Measurements from ENCODE around the gene DSCAM.

Gene DSCAM

DNA sequence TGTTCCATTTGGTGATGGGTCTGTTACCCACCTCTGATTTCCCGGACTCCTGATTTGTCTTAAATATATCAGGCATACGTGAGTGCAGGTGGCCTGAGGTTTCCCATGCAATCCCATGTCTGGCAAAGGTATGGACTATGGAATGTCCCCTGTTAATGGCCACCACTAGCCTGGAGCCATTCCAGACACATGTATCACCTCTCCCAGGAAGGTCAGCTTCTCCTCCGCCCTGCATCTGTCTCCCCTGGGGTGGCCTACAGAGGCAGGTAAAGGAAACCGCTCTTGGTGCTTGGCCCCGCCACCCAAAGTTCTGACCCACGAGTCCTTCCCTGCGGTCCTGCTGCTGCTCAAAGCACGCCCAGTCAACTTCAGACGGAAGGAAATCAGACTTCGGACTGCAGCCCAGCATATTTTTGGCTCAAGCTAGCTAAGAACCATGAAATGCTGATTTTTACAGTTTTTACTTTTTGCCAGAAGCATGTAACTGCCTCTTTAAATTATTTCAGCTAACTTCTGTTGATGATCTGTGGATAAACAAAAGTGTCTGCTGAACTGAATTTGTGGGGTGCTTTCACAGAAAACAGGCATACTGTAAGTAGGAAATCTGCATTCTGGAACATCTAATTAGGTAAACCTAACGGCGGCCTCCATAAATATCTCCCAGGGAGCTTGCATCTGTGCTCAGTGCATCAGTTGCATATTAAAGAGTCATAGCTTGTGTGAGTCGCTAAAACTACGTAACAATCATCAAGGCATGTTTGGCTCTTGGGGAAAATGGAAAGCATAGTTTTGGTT lies 873.8 kb downstream of the DSCAM start:
- H3K4me1 ChIP-seq (ENCODE audit: control insufficient read depth, low read depth, low read length) = no peaks in the 10 kb centered on the region
- no peak overlapping the region for H3K56ac ChIP-seq (ENCODE audit: low read length)
- DNase-seq = no peak
- no peak overlapping the region for H4K5ac ChIP-seq (ENCODE audit: low read length)
- WGBS (ENCODE audit: extremely low coverage, insufficient coverage, low lambda C conversion rate) = no CpG with 5 or more reads among the region's 14 CpGs
- H3K18ac ChIP-seq (ENCODE audit: low read length) = no peak overlapping the region
- no peak overlapping the region for H3K4ac ChIP-seq (ENCODE audit: low read depth, low read length)
- no peaks in the 10 kb centered on the region for H3K79me2 ChIP-seq (ENCODE audit: control insufficient read depth, insufficient read depth, low read length)
- no peak overlapping the region for H3K23ac ChIP-seq (ENCODE audit: low read length)
- no peaks in the 10 kb centered on the region for H3K36me3 ChIP-seq (ENCODE audit: control insufficient read depth, insufficient read depth, low read length)
- H2BK15ac ChIP-seq (replicated peaks; ENCODE audit: low read depth) = no peak overlapping the region
- no peaks in the 10 kb centered on the region for H3K79me1 ChIP-seq (ENCODE audit: low read length)
- no peak overlapping the region for H3K27ac ChIP-seq (ENCODE audit: low read depth, low read length)
- no peak overlapping the region for H2AK5ac ChIP-seq (ENCODE audit: low read length)
- no peak overlapping the region for H2BK5ac ChIP-seq (ENCODE audit: low read length)
- H2BK120ac ChIP-seq (ENCODE audit: low read depth, low read length) = no peak overlapping the region
- H3K9ac ChIP-seq (ENCODE audit: low read length) = no peak overlapping the region
- H3K4me2 ChIP-seq (ENCODE audit: low read length) = no peak overlapping the region
- no peaks in the 10 kb centered on the region for H3K27me3 ChIP-seq (ENCODE audit: insufficient read depth, low read length, poor library complexity)
- H3K4me3 ChIP-seq (ENCODE audit: low read length) = no peak overlapping the region
- no peak overlapping the region for H4K8ac ChIP-seq (ENCODE audit: low read depth, low read length)

DNA sequence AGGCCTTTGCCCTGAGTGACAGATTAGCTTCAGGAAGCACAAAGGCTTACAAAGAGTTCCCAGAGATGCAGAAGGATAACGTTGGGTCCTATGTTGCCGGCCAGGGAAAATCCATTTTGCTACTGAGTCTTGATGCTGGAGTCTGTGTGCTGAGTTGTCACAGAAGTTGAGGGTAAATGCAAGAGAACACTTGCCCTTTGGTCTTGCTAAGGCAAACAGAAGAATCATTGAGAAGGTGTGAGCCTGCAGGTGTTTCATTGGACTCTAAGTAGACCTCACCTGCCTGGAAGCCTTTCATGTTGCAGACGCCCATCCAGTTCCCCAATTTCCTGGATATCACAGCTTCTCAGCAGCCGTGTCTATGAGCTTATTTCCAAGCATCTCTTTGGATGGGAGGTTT lies 874.5 kb downstream of the DSCAM start:
- no peak overlapping the region for H3K23ac ChIP-seq (ENCODE audit: low read length)
- H4K5ac ChIP-seq (ENCODE audit: low read length) = no peak overlapping the region
- no peaks in the 10 kb centered on the region for H3K79me1 ChIP-seq (ENCODE audit: low read length)
- H3K4me2 ChIP-seq (ENCODE audit: low read length) = no peak overlapping the region
- no peaks in the 10 kb centered on the region for H3K79me2 ChIP-seq (ENCODE audit: control insufficient read depth, insufficient read depth, low read length)
- WGBS (ENCODE audit: extremely low coverage, insufficient coverage, low lambda C conversion rate) = no CpG with 5 or more reads among the region's 4 CpGs
- H2AK5ac ChIP-seq (ENCODE audit: low read length) = no peak overlapping the region
- no peak overlapping the region for H2BK15ac ChIP-seq (replicated peaks; ENCODE audit: low read depth)
- no peak overlapping the region for H3K9ac ChIP-seq (ENCODE audit: low read length)
- H3K4ac ChIP-seq (ENCODE audit: low read depth, low read length) = no peak overlapping the region
- no peak for DNase-seq
- no peak overlapping the region for H3K4me3 ChIP-seq (ENCODE audit: low read length)
- no peak overlapping the region for H4K8ac ChIP-seq (ENCODE audit: low read depth, low read length)
- H3K27ac ChIP-seq (ENCODE audit: low read depth, low read length) = no peak overlapping the region
- H3K36me3 ChIP-seq (ENCODE audit: control insufficient read depth, insufficient read depth, low read length) = no peaks in the 10 kb centered on the region
- no peak overlapping the region for H3K56ac ChIP-seq (ENCODE audit: low read length)
- no peak overlapping the region for H2BK5ac ChIP-seq (ENCODE audit: low read length)
- no peaks in the 10 kb centered on the region for H3K4me1 ChIP-seq (ENCODE audit: control insufficient read depth, low read depth, low read length)
- no peak overlapping the region for H2BK120ac ChIP-seq (ENCODE audit: low read depth, low read length)
- H3K27me3 ChIP-seq (ENCODE audit: insufficient read depth, low read length, poor library complexity) = no peaks in the 10 kb centered on the region
- no peak overlapping the region for H3K18ac ChIP-seq (ENCODE audit: low read length)

- Histone ChIP-seq H3K4me3 (ENCODE audit: low read length) (no peak overlapping the region), H3K79me2 (ENCODE audit: control insufficient read depth, insufficient read depth, low read length) (no peaks in the 10 kb centered on the region), H2BK5ac (ENCODE audit: low read length) (no peak overlapping the region), H2BK15ac (replicated peaks; ENCODE audit: low read depth) (no peak overlapping the region), H3K18ac (ENCODE audit: low read length) (no peak overlapping the region), H2AK5ac (ENCODE audit: low read length) (no peak overlapping the region), H3K79me1 (ENCODE audit: low read length) (no peaks in the 10 kb centered on the region), H3K4me1 (ENCODE audit: control insufficient read depth, low read depth, low read length) (no peaks in the 10 kb centered on the region), H3K36me3 (ENCODE audit: control insufficient read depth, insufficient read depth, low read length) (no peaks in the 10 kb centered on the region), H2BK120ac (ENCODE audit: low read depth, low read length) (no peak overlapping the region), H3K27ac (ENCODE audit: low read depth, low read length) (no peak overlapping the region), H3K4ac (ENCODE audit: low read depth, low read length) (no peak overlapping the region), H3K56ac (ENCODE audit: low read length) (no peak overlapping the region), H3K27me3 (ENCODE audit: insufficient read depth, low read length, poor library complexity) (no peaks in the 10 kb centered on the region), H3K23ac (ENCODE audit: low read length) (no peak overlapping the region), H4K8ac (ENCODE audit: low read depth, low read length) (no peak overlapping the region), H4K5ac (ENCODE audit: low read length) (no peak overlapping the region), H3K4me2 (ENCODE audit: low read length) (no peak overlapping the region), H3K9ac (ENCODE audit: low read length) (no peak overlapping the region)
- DNase-seq = no peak
- no CpG with 5 or more reads among the region's 2 CpGs for WGBS (ENCODE audit: extremely low coverage, insufficient coverage, low lambda C conversion rate)
Measured at GRCh38 chr21:39971956-39972355, 875.0 kb downstream of the DSCAM start.

GRCh38 chr21:39969691-39970364 lies 877.1 kb downstream of the DSCAM start:
- Histone ChIP-seq H3K4me3 (ENCODE audit: low read length) (no peak overlapping the region), H3K79me1 (ENCODE audit: low read length) (no peaks in the 10 kb centered on the region), H3K23ac (ENCODE audit: low read length) (no peak overlapping the region), H4K5ac (ENCODE audit: low read length) (no peak overlapping the region), H2BK120ac (ENCODE audit: low read depth, low read length) (no peak overlapping the region), H3K27me3 (ENCODE audit: insufficient read depth, low read length, poor library complexity) (no peaks in the 10 kb centered on the region), H3K4me1 (ENCODE audit: control insufficient read depth, low read depth, low read length) (no peaks in the 10 kb centered on the region), H3K36me3 (ENCODE audit: control insufficient read depth, insufficient read depth, low read length) (no peaks in the 10 kb centered on the region), H2BK15ac (replicated peaks; ENCODE audit: low read depth) (no peak overlapping the region), H2AK5ac (ENCODE audit: low read length) (no peak overlapping the region), H3K9ac (ENCODE audit: low read length) (no peak overlapping the region), H2BK5ac (ENCODE audit: low read length) (no peak overlapping the region), H3K79me2 (ENCODE audit: control insufficient read depth, insufficient read depth, low read length) (no peaks in the 10 kb centered on the region), H3K18ac (ENCODE audit: low read length) (no peak overlapping the region), H3K56ac (ENCODE audit: low read length) (no peak overlapping the region), H3K4me2 (ENCODE audit: low read length) (no peak overlapping the region), H4K8ac (ENCODE audit: low read depth, low read length) (no peak overlapping the region), H3K4ac (ENCODE audit: low read depth, low read length) (no peak overlapping the region), H3K27ac (ENCODE audit: low read depth, low read length) (no peak overlapping the region)
- DNase-seq = no peak
- no CpG with 5 or more reads among the region's 8 CpGs for WGBS (ENCODE audit: extremely low coverage, insufficient coverage, low lambda C conversion rate)

DNA sequence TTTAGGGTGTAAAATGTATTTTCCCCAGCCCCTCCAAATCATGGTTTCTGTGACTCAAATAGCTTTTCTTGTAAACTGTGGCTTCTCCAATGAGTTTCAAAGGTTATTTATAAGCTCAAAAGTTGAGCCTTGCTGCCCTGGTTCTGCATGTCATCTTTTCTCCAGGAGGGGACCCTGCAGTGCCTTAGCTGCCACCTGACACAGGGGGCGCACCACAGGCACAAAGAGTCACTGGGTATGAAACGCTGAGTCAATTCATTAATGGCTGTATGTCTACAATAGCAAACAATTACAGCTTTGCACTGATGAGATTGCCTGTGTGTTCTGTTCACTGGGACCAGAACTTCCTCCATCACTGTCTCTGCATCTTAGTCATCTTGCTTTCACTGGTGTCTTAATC lies 878.9 kb downstream of the DSCAM start:
- no peaks in the 10 kb centered on the region for H3K79me2 ChIP-seq (ENCODE audit: control insufficient read depth, insufficient read depth, low read length)
- WGBS (ENCODE audit: extremely low coverage, insufficient coverage, low lambda C conversion rate) = no CpG with 5 or more reads among the region's 2 CpGs
- H3K27me3 ChIP-seq (ENCODE audit: insufficient read depth, low read length, poor library complexity) = no peaks in the 10 kb centered on the region
- no peak overlapping the region for H2AK5ac ChIP-seq (ENCODE audit: low read length)
- no peak overlapping the region for H2BK15ac ChIP-seq (replicated peaks; ENCODE audit: low read depth)
- H2BK120ac ChIP-seq (ENCODE audit: low read depth, low read length) = no peak overlapping the region
- no peak overlapping the region for H3K56ac ChIP-seq (ENCODE audit: low read length)
- no peak overlapping the region for H2BK5ac ChIP-seq (ENCODE audit: low read length)
- H3K23ac ChIP-seq (ENCODE audit: low read length) = no peak overlapping the region
- H3K4me3 ChIP-seq (ENCODE audit: low read length) = no peak overlapping the region
- no peaks in the 10 kb centered on the region for H3K4me1 ChIP-seq (ENCODE audit: control insufficient read depth, low read depth, low read length)
- H3K27ac ChIP-seq (ENCODE audit: low read depth, low read length) = no peak overlapping the region
- no peaks in the 10 kb centered on the region for H3K79me1 ChIP-seq (ENCODE audit: low read length)
- H4K8ac ChIP-seq (ENCODE audit: low read depth, low read length) = no peak overlapping the region
- no peaks in the 10 kb centered on the region for H3K36me3 ChIP-seq (ENCODE audit: control insufficient read depth, insufficient read depth, low read length)
- no peak overlapping the region for H3K9ac ChIP-seq (ENCODE audit: low read length)
- no peak for DNase-seq
- H3K4ac ChIP-seq (ENCODE audit: low read depth, low read length) = no peak overlapping the region
- no peak overlapping the region for H3K4me2 ChIP-seq (ENCODE audit: low read length)
- H3K18ac ChIP-seq (ENCODE audit: low read length) = no peak overlapping the region
- no peak overlapping the region for H4K5ac ChIP-seq (ENCODE audit: low read length)
